Measurements from ENCODE around the gene PKDCC.

GRCh38 chr2:42054714-42055430 is 7.1 kb downstream of the PKDCC start:
- TF ChIP-seq EZH2 (IDR thresholded peaks at IDR 0.05; ENCODE audit: low read depth): no peak
- no peak for TF ChIP-seq CTCF (conservative IDR thresholded peaks at IDR 0.05)
